WTC11 (cell line): ENCODE data around the gene ARID4B. TPM values are rescaled to one million over a fixed set of nuclear protein-coding genes. Genes with fewer than 3 reads are reported as not detected.
A peak's percentile ranks its signal among the peaks of the same experiment; 100 is the strongest.

Experiments
- ATAC-seq: fragments of 200-7000 bp; cut with Tn5 transposase; 2 replicates; pipeline ENCODE4 v1.10.0; 2021; ENCODE audit warnings: mild to moderate bottlenecking, moderate library complexity
- CTCF ChIA-PET: fragments of 300-600 bp; sonication (Branson Sonifier 250); formaldehyde crosslinking; loops from one replicate; lab custom pipeline; 2021; ENCODE audit warnings: antibody characterized with exemption; lab: Charles Lee
- POLR2A ChIA-PET: fragments of 350-600 bp; sonication (Branson Sonifier 250); formaldehyde crosslinking; loops from one replicate; lab custom pipeline; 2021; ENCODE audit warnings: antibody characterized with exemption; lab: Charles Lee
- DNase-seq: peaks from one replicate; pipeline ENCODE4 v3.0.0; 2021; ENCODE audit warnings: low spot score
- H3K27ac Mint-ChIP-seq: 2 replicates; pipeline ENCODE4 v1.8.0; 2021; ENCODE audit warnings: mixed read lengths
- H3K27me3 Mint-ChIP-seq: 2 replicates; pipeline ENCODE4 v1.8.0; 2021; ENCODE audit warnings: low read depth, mild to moderate bottlenecking, moderate library complexity, mixed read lengths
- H3K36me3 Mint-ChIP-seq: 2 replicates; pipeline ENCODE4 v1.8.0; 2021; ENCODE audit warnings: mixed read lengths
- H3K4me1 Mint-ChIP-seq: 2 replicates; pipeline ENCODE4 v1.8.0; 2022; ENCODE audit warnings: mixed read lengths
- H3K4me3 Mint-ChIP-seq: 2 replicates; pipeline ENCODE4 v1.8.0; 2021; ENCODE audit warnings: mild to moderate bottlenecking, moderate library complexity, mixed read lengths
- H3K9me3 Mint-ChIP-seq: 2 replicates; pipeline ENCODE4 v1.8.0; 2021; ENCODE audit warnings: mixed read lengths
- E2F4 ChIP-seq: sonication (generic); formaldehyde crosslinking; IDR thresholded peaks from 2 replicates; pipeline ENCODE4 v1.8.1; 2022; ENCODE audit warnings: low read depth, mild to moderate bottlenecking, moderate library complexity, missing genetic modification reagents, borderline replicate concordance
- FOXP4 ChIP-seq: sonication (generic); formaldehyde crosslinking; IDR thresholded peaks from 2 replicates; pipeline ENCODE4 v1.8.0; 2022; ENCODE audit warnings: mild to moderate bottlenecking, missing genetic modification reagents
- GTF2I ChIP-seq: fragments of 250-450 bp; sonication (Bioruptor Pico); conservative IDR thresholded peaks from 2 replicates; pipeline ENCODE4 v1.4.0; 2021; ENCODE audit warnings: mild to moderate bottlenecking
- JUN ChIP-seq: sonication (generic); formaldehyde crosslinking; IDR thresholded peaks from 2 replicates; pipeline ENCODE4 v1.8.0; 2023; ENCODE audit warnings: mild to moderate bottlenecking, missing genetic modification reagents
- NFE2L1 ChIP-seq: sonication (generic); formaldehyde crosslinking; IDR thresholded peaks from 2 replicates; pipeline ENCODE4 v1.8.1; 2023; ENCODE audit warnings: missing genetic modification reagents
- PRDM15 ChIP-seq: sonication (generic); formaldehyde crosslinking; IDR thresholded peaks from 2 replicates; pipeline ENCODE4 v1.8.0; 2022; ENCODE audit warnings: missing genetic modification reagents
- TCF7 ChIP-seq: sonication (generic); formaldehyde crosslinking; IDR thresholded peaks from 2 replicates; pipeline ENCODE4 v1.8.0; 2022; ENCODE audit warnings: mild to moderate bottlenecking, low read depth, missing genetic modification reagents, moderate library complexity
- ZNF425 ChIP-seq: fragments of 250-450 bp; sonication (Bioruptor Pico); conservative IDR thresholded peaks from 2 replicates; pipeline ENCODE4 v1.9.0; 2021; ENCODE audit warnings: mild to moderate bottlenecking
- ZNF512 ChIP-seq: sonication (generic); formaldehyde crosslinking; IDR thresholded peaks from 2 replicates; pipeline ENCODE4 v1.8.1; 2022; ENCODE audit warnings: missing genetic modification reagents, borderline replicate concordance
- total RNA-seq: library from RNA; stranded (reverse); gene quantifications from 3 replicates; pipeline ENCODE4 v1.2.3, GENCODE V29; 2021
- TF ChIP-seq, protein P1 (sequence below): sonication (generic); formaldehyde crosslinking; IDR thresholded peaks from 2 replicates; pipeline ENCODE4 v1.8.0; 2023; ENCODE audit warnings: mild to moderate bottlenecking, missing genetic modification reagents

ARID4B gene
- total RNA-seq, 1 experiment from 2014 or later, result 35.7 TPM

- no peak for DNase-seq
- ChIA-PET CTCF (no interaction called here), POLR2A (no interaction called here)
- Mint-ChIP-seq H3K4me1 (peaks cover 55% of the 10 kb centered on the region), H3K27ac (peak overlapping the region; percentile 63), H3K27me3 (no peaks in the 10 kb centered on the region), H3K9me3 (peaks cover 4% of the 10 kb centered on the region; the same call in 1 of the 2 replicates), H3K36me3 (no peaks in the 10 kb centered on the region), H3K4me3 (no peak overlapping the region; the same call in 1 of the 2 replicates)
- TF ChIP-seq ZNF425 (CRISPR knock-in tag) (no peak), TCF7 (CRISPR knock-in tag) (no peak), E2F4 (CRISPR knock-in tag) (no peak), FOXP4 (CRISPR knock-in tag) (no peak), ZNF512 (CRISPR knock-in tag) (no peak), JUN (CRISPR knock-in tag) (no peak), GTF2I (CRISPR knock-in tag) (no peak), PRDM15 (CRISPR knock-in tag) (no peak), NFE2L1 (no peak)
- TF ChIP-seq, protein P1, sequence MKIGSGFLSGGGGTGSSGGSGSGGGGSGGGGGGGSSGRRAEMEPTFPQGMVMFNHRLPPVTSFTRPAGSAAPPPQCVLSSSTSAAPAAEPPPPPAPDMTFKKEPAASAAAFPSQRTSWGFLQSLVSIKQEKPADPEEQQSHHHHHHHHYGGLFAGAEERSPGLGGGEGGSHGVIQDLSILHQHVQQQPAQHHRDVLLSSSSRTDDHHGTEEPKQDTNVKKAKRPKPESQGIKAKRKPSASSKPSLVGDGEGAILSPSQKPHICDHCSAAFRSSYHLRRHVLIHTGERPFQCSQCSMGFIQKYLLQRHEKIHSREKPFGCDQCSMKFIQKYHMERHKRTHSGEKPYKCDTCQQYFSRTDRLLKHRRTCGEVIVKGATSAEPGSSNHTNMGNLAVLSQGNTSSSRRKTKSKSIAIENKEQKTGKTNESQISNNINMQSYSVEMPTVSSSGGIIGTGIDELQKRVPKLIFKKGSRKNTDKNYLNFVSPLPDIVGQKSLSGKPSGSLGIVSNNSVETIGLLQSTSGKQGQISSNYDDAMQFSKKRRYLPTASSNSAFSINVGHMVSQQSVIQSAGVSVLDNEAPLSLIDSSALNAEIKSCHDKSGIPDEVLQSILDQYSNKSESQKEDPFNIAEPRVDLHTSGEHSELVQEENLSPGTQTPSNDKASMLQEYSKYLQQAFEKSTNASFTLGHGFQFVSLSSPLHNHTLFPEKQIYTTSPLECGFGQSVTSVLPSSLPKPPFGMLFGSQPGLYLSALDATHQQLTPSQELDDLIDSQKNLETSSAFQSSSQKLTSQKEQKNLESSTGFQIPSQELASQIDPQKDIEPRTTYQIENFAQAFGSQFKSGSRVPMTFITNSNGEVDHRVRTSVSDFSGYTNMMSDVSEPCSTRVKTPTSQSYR (CRISPR knock-in tag), result no peak
- no peak for ATAC-seq
Observed at GRCh38 chr1:235278233-235278914, 49.6 kb downstream of the ARID4B start.
